ENCODE measurements around the gene RFLNA. TPM values are rescaled to one million over a fixed set of nuclear protein-coding genes. Genes with fewer than 3 reads are reported as not detected.

Gene RFLNA
- total and polyA plus RNA-seq, 9 donors = 0.72 to 8.7 (median 3.3) TPM

DNA sequence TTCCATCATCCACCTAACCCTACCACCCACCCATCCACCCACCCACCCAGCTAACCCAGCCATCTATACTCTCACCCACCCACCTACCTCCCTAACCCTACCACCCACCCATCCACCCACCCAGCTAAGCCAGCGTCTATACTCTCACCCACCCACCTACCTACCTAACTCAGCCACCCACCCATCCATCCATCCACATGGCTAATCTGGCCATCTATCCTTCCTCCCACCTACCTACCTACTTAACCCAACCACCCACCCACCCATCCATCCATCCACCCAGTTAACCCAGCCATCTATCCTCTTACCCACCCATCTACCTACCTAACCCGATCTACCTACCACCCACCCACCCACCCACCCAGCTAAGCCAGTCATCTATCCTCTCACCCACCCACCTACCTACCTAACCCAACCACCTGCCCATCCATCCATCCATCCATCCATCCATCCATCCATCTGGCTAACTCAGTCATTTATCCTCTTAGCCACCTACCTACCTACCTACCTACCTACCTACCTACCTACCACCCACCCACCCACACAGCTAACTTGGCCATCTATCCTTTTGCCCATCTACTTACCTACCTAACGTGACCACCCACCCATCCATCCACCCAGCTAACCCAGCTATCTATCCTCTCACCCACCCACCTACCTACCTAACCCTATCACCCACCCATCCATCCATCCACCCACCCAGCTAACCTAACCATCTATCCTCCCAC is 44.1 kb downstream of the RFLNA start:
- Histone ChIP-seq H3K36me3 (no peaks in the 10 kb centered on the region), H3K9me3 (no peaks in the 10 kb centered on the region), H3K4me3 (no peak overlapping the region), H3K4me1 (ENCODE audit: insufficient read depth) (no peaks in the 10 kb centered on the region), H3K27me3 (no peaks in the 10 kb centered on the region), H3K27ac (no peak overlapping the region)
- intact Hi-C loops (cut with DNase I) = no loop called here
- DNase-seq = no peak
- WGBS, 3 donors = 89 to 92% (median 91%) methylated on average over 3 of the region's 3 CpGs
- TF ChIP-seq POLR2A (IDR thresholded peaks at IDR 0.05) (no peak), EP300 (IDR thresholded peaks at IDR 0.05) (no peak)
- TF ChIP-seq, protein P1, sequence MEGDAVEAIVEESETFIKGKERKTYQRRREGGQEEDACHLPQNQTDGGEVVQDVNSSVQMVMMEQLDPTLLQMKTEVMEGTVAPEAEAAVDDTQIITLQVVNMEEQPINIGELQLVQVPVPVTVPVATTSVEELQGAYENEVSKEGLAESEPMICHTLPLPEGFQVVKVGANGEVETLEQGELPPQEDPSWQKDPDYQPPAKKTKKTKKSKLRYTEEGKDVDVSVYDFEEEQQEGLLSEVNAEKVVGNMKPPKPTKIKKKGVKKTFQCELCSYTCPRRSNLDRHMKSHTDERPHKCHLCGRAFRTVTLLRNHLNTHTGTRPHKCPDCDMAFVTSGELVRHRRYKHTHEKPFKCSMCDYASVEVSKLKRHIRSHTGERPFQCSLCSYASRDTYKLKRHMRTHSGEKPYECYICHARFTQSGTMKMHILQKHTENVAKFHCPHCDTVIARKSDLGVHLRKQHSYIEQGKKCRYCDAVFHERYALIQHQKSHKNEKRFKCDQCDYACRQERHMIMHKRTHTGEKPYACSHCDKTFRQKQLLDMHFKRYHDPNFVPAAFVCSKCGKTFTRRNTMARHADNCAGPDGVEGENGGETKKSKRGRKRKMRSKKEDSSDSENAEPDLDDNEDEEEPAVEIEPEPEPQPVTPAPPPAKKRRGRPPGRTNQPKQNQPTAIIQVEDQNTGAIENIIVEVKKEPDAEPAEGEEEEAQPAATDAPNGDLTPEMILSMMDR (IDR thresholded peaks at IDR 0.05) = no peak

DNA sequence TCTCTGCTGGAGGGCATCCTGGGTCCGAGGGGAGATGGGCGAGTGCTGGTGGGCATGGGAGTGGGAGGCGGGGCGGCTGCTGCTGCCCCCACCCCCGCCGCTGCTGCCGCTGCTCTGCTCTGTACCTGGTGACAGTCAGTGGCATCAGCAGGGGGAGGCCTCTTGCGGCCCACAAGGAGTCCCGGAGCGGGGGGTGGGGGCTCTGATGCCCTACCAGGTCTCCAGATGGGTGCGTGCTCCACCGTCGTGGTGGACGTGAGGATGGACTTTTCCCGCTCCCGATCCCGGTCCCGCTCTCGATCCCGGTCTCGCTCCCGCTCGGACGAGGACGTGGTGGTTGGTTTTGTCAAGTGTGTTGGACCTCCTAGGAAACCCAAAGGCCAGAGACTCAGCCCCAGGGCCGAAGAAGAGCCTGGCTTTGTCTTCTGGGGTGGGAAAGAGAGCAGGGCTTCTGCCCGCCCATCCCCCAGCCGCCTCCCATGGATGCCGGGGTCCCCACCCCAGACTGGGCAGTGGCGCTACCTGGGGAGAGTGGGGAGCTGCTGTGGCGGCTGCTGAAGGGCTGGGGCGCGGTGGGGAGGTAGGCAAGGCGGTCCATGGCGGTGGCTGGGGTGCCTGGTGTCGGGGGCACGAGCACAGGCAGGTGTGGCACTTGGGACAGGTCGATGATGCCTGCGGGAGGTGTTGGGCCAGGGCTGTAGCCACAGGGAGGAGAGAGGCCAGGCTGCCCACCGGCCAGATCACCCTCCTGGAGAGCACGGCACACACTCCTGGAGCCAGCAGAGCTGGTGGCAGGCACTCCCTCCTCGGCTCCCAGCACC is 45.4 kb downstream of the RFLNA start:
- 92 to 97% (median 95%) methylated on average over 36 to 42 of the region's 42 CpGs for WGBS, 3 donors
- intact Hi-C loops (cut with DNase I) = no loop called here
- H3K9me3 ChIP-seq = no peaks in the 10 kb centered on the region
- no peaks in the 10 kb centered on the region for H3K27me3 ChIP-seq
- H3K4me1 ChIP-seq (ENCODE audit: insufficient read depth) = no peaks in the 10 kb centered on the region
- H3K27ac ChIP-seq = no peak overlapping the region
- H3K36me3 ChIP-seq = no peaks in the 10 kb centered on the region
- H3K4me3 ChIP-seq = no peak overlapping the region
- TF ChIP-seq, protein P1 (IDR thresholded peaks at IDR 0.05) = no peak
- TF ChIP-seq EP300 (IDR thresholded peaks at IDR 0.05) = no peak
- TF ChIP-seq POLR2A (IDR thresholded peaks at IDR 0.05) = no peak
- DNase-seq = peak in 1 of 5 donors; percentile 26

- Histone ChIP-seq H3K36me3 (no peaks in the 10 kb centered on the region), H3K27me3 (no peaks in the 10 kb centered on the region), H3K4me1 (ENCODE audit: insufficient read depth) (no peaks in the 10 kb centered on the region), H3K27ac (no peak overlapping the region), H3K9me3 (no peaks in the 10 kb centered on the region), H3K4me3 (no peak overlapping the region)
- DNase-seq = no peak
- intact Hi-C loops (cut with DNase I) = no loop called here
- no peak for TF ChIP-seq POLR2A (IDR thresholded peaks at IDR 0.05)
- TF ChIP-seq EP300 (IDR thresholded peaks at IDR 0.05) = no peak
- TF ChIP-seq, protein P1 (IDR thresholded peaks at IDR 0.05) = no peak
- WGBS, 3 donors = 88 to 94% (median 93%) methylated on average over 27 of the region's 27 CpGs
These were observed 46.8 kb downstream of the RFLNA start for GRCh38 chr12:124341645-124342069.

DNA sequence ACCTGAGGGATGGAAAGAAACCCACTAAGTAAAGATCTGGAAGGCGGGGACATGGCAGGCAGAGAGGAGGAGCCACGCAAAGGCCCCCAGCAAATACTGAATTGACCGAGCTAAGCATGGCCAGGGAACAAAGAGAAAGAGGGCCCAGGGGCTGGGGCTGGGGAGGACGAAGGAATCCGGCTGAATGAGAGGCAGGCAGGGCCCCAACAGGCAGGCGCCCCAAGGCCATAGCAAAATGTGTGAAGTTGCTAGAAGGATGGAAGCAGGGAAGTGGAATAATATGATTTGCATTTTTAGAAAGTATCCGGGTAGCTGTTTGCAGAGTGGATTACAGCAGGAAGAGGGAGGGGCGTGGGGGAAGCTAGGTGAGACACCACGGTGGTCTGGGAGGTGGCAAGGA is 49.1 kb downstream of the RFLNA start:
- TF ChIP-seq, protein P1 (IDR thresholded peaks at IDR 0.05) = no peak
- TF ChIP-seq POLR2A (IDR thresholded peaks at IDR 0.05) (no peak), EP300 (IDR thresholded peaks at IDR 0.05) (no peak)
- intact Hi-C loops (cut with DNase I) = no loop called here
- H3K27me3 ChIP-seq = no peaks in the 10 kb centered on the region
- no peak for DNase-seq
- H3K27ac ChIP-seq = no peak overlapping the region
- no peak overlapping the region for H3K4me3 ChIP-seq
- 81 to 87% (median 85%) methylated on average over 9 of the region's 9 CpGs for WGBS, 3 donors
- H3K9me3 ChIP-seq = no peaks in the 10 kb centered on the region
- no peaks in the 10 kb centered on the region for H3K4me1 ChIP-seq (ENCODE audit: insufficient read depth)
- H3K36me3 ChIP-seq = no peaks in the 10 kb centered on the region
